ENCODE data around the gene APOBEC3C.
"Not testable (repeated sequence)": the region's sequence is repeated elsewhere in the genome, so short reads cannot be mapped to it uniquely, and the experiment has no call there.

The APOBEC3C gene

GRCh38 chr22:39013942-39014722, at the start of gene APOBEC3C:
Gene APOBEC3C (plus strand): TSS chr22:39014257. CDS start chr22:39014363, 106 bp downstream.
- no peak for DNase-seq

DNA sequence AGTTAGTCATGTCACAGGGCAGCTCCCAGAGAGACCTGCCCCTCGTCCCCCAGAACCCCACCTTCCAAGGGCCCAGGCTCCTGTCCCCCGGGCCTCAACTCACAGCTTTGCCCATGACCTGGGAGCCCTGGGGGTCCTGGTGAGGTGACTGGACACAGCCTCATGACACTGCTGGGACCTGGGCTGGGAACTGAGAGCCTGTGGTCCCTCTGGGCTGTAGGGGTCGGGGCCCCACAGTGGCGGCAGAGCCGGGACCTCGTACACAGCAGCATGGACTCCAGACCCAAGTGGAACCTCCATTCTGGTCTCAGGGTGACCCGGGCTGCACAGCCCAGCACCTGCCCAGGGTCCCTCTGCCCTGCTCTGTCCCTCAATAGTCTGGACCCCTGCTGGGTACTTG, 49.8 kb upstream of the APOBEC3C start:
- no peak for DNase-seq

- no peak for DNase-seq
Observed at GRCh38 chr22:38964989-38965388, 49.1 kb upstream of the APOBEC3C start.

- no peak for DNase-seq
Observed at GRCh38 chr22:38965614-38966379, 48.3 kb upstream of the APOBEC3C start.

- DNase-seq: no peak
Observed at GRCh38 chr22:38966380-38966702, 47.7 kb upstream of the APOBEC3C start.

DNA sequence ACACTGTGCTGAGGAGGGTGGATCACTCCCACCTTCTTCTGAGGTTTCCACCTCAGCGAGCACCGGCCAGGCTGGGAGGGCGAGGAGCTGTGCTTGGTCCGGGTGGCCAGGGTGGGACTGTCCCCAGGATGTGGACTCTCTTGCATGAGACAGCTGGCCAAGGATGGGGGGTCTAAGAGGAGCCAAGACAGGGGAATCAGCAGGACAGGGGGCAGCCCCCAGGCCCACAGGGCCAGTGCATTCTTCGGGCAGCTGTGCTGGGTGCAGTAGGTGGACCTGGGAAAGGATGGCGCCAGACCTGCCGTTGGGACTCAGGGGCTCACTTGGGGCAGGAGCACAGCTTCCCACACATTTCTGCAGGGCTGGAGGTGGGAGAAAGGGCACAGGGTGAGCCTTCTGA, 47.1 kb upstream of the APOBEC3C start:
- DNase-seq: no peak

- no peak for DNase-seq
Observed at GRCh38 chr22:38967451-38968450, 46.3 kb upstream of the APOBEC3C start.

- DNase-seq: no peak
Observed at GRCh38 chr22:38968801-38969200, 45.3 kb upstream of the APOBEC3C start.

GRCh38 chr22:38970551-38970950, 43.5 kb upstream of the APOBEC3C start:
- no peak for DNase-seq

- no peak for DNase-seq
Observed at GRCh38 chr22:38971202-38971601, 42.9 kb upstream of the APOBEC3C start.

DNA sequence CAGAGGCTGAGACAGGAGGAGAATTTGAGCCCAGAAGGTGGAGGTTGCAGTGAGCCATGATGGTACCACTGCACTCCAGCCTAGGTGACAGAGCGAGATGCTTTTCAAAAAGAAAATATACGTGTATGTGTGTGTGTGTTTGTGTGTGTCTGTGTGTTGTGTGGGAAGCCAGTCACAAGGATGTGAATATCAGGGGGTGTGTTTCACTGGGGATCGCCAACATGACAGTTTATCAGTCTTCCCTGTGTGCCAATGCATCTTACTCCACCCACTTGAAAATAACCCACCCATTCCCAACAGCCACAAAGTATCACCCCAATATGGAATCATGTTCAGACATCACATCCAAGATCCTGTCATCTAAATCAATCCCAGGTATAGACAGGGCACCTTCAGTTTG, 42.3 kb upstream of the APOBEC3C start:
- no peak for DNase-seq

DNA sequence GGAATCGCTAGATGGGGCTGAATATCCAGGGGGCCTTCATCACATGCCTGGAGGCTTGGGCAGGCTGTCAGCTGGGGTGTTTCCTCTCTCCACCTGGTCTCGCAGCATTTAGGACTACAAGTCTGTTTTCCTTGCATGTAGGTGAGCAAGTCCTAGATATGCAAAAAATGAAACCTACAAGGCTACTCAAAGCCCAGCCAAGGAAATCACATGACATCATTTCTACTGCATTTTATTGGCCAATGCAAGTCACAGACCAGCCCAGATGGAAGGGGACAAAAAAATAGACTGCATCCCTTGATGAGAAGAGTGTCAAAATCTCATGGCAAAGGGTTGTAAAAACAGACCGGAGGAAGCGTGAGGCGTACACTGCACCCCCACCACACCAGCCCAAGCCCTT, 41.5 kb upstream of the APOBEC3C start:
- DNase-seq: no peak

GRCh38 chr22:38973289-38974169, 40.5 kb upstream of the APOBEC3C start:
- DNase-seq: no peak

DNA sequence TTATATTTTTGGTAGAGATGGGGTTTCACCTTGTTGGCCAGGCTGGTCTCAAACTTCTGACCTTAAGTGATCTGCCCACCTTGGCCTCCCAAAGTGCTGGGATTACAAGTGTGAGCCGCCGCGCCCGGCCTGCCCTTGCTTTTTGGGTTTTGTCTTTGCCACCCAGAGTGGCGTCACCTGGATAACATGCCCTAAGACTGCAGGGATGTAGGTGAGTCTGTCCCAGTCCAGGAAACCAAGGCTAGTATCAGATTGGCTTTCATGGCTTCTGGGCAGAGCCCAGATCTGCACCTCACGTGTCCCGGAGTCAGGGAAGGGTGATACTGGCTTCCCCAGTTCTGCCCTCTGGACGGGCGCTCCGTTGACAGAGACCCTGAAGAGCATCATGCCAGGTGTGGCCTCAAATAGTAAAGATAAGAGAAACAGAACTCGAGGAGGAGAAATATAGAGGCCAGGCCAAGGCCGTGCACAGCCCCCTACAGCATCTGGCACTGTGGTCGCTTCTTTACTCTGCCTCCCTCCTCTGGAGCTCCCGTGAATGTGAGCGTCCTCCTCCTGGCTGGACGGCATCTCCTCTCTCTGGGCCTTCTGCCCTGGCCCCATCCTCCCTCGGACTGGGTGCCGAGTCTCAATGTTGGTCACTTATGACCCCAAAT, 39.8 kb upstream of the APOBEC3C start:
- no peak for DNase-seq

DNA sequence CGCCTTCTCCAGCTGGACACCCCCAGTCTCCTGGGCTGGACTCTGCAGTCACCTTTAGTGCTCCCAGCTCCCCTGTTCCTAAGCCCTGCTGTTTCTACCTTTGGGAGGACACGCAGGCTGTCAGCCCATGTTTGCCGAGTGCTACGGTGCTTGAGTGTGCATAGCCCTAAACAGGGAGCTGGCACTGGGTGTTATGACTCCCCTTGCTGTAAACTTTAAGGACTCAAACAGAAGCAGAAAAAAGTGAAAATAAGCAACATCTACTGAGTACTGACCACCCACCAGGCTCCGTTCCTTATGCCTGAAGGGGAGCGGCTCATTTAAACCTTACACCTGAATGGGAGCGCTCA, 39.3 kb upstream of the APOBEC3C start:
- no peak for DNase-seq

- DNase-seq: not testable (repeated sequence)
Observed at GRCh38 chr22:38977289-38977688, 36.8 kb upstream of the APOBEC3C start.

DNA sequence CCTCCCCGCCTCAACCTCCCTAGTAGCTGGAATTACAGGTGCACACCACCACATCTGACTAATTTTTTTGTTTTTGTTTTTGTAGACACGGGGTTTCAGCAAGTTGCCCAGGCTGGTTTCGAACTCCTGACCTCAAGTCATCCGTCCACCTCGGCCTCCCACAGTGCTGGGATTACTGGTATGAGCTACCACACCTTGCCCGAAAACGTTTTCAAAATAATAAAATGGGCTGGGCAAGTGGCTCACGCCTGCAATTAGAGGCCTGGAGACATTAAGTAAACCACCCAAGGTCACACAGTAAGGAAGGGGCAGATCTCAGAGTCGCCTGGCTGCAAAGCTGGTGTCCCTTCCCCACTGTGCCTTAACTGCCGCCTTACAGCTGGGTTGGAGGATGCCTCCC, 33.5 kb upstream of the APOBEC3C start:
- not testable (repeated sequence) for DNase-seq

- DNase-seq: no peak
Observed at GRCh38 chr22:38981005-38981991, 32.8 kb upstream of the APOBEC3C start.

- DNase-seq: no peak
Observed at GRCh38 chr22:38981992-38982927, 31.8 kb upstream of the APOBEC3C start, which contains the start of gene APOBEC3B. Gene APOBEC3B (plus strand): TSS chr22:38982347. CDS start chr22:38982454, 107 bp downstream.
